Osteocyte (in vitro differentiated cells): Measurements from ENCODE around the gene RTN4R. TPM values are rescaled to one million over a fixed set of nuclear protein-coding genes. Genes with fewer than 3 reads are reported as not detected.

Experiments used
- DNase-seq: peaks from one replicate; pipeline ENCODE4 v3.0.0; 2021; ENCODE audit warnings: mixed read lengths; ENCODE audit not compliant: unreplicated experiment; ENCODE audit errors: extremely low spot score
- H3K27ac Mint-ChIP-seq: one replicate; pipeline ENCODE4 v1.8.0; 2021; ENCODE audit warnings: mild to moderate bottlenecking, mixed read lengths; ENCODE audit not compliant: unreplicated experiment
- H3K27me3 Mint-ChIP-seq: one replicate; pipeline ENCODE4 v1.8.0; 2021; ENCODE audit warnings: mixed read lengths; ENCODE audit not compliant: unreplicated experiment
- H3K36me3 Mint-ChIP-seq: one replicate; pipeline ENCODE4 v1.8.0; 2021; ENCODE audit warnings: mixed read lengths; ENCODE audit not compliant: unreplicated experiment
- H3K4me1 Mint-ChIP-seq: one replicate; pipeline ENCODE4 v1.8.0; 2021; ENCODE audit warnings: mixed read lengths; ENCODE audit not compliant: unreplicated experiment
- H3K4me3 Mint-ChIP-seq: one replicate; pipeline ENCODE4 v1.8.0; 2021; ENCODE audit warnings: mild to moderate bottlenecking, moderate library complexity, mixed read lengths; ENCODE audit not compliant: unreplicated experiment
- H3K9me3 Mint-ChIP-seq: one replicate; pipeline ENCODE4 v1.8.0; 2021; ENCODE audit warnings: mixed read lengths; ENCODE audit not compliant: unreplicated experiment
- CTCF ChIP-seq: fragments of 200-600 bp; sonication (generic); IDR thresholded peaks from 2 replicates; pipeline ENCODE4 v1.5.0; 2021; ENCODE audit warnings: antibody characterized with exemption, mild to moderate bottlenecking, moderate library complexity
- total RNA-seq: library from RNA; stranded (reverse); gene quantifications from 2 replicates; pipeline ENCODE4 v1.2.1, GENCODE V29; 2021

The RTN4R gene
- total RNA-seq, 1 donor from 2014 or later, result 1.5 TPM

- H3K27ac Mint-ChIP-seq, result no peak overlapping the region
- H3K9me3 Mint-ChIP-seq, result no peaks in the 10 kb centered on the region
- no peaks in the 10 kb centered on the region for H3K36me3 Mint-ChIP-seq
- H3K4me3 Mint-ChIP-seq, result no peak overlapping the region
- no peaks in the 10 kb centered on the region for H3K4me1 Mint-ChIP-seq
- peaks cover 8% of the 10 kb centered on the region for H3K27me3 Mint-ChIP-seq
- DNase-seq, result no peak
- no peak for TF ChIP-seq CTCF
These were observed 49.7 kb downstream of the RTN4R start for GRCh38 chr22:20218326-20218872.

- Mint-ChIP-seq H3K9me3 (no peaks in the 10 kb centered on the region), H3K4me1 (no peaks in the 10 kb centered on the region), H3K4me3 (no peak overlapping the region), H3K27me3 (peaks cover 8% of the 10 kb centered on the region), H3K36me3 (no peaks in the 10 kb centered on the region), H3K27ac (no peak overlapping the region)
- no peak for DNase-seq
- TF ChIP-seq CTCF, result no peak
These were observed 50.6 kb downstream of the RTN4R start for GRCh38 chr22:20217563-20217962.

- TF ChIP-seq CTCF, result no peak
- no peak overlapping the region for H3K27ac Mint-ChIP-seq
- H3K4me3 Mint-ChIP-seq, result no peak overlapping the region
- H3K27me3 Mint-ChIP-seq, result peaks cover 8% of the 10 kb centered on the region
- no peak for DNase-seq
- H3K9me3 Mint-ChIP-seq, result no peaks in the 10 kb centered on the region
- H3K36me3 Mint-ChIP-seq, result no peaks in the 10 kb centered on the region
- H3K4me1 Mint-ChIP-seq, result no peaks in the 10 kb centered on the region
These were observed 51.1 kb downstream of the RTN4R start for GRCh38 chr22:20216863-20217499.

GRCh38 chr22:20215742-20216141 is 52.4 kb downstream of the RTN4R start:
- TF ChIP-seq CTCF, result no peak
- H3K27ac Mint-ChIP-seq, result no peak overlapping the region
- DNase-seq, result no peak
- H3K9me3 Mint-ChIP-seq, result no peaks in the 10 kb centered on the region
- no peaks in the 10 kb centered on the region for H3K36me3 Mint-ChIP-seq
- peaks cover 8% of the 10 kb centered on the region for H3K27me3 Mint-ChIP-seq
- no peak overlapping the region for H3K4me3 Mint-ChIP-seq
- no peaks in the 10 kb centered on the region for H3K4me1 Mint-ChIP-seq

GRCh38 chr22:20214853-20215252 is 53.3 kb downstream of the RTN4R start:
- TF ChIP-seq CTCF, result no peak
- H3K27me3 Mint-ChIP-seq, result peaks cover 8% of the 10 kb centered on the region
- no peaks in the 10 kb centered on the region for H3K4me1 Mint-ChIP-seq
- no peak overlapping the region for H3K4me3 Mint-ChIP-seq
- no peaks in the 10 kb centered on the region for H3K9me3 Mint-ChIP-seq
- DNase-seq, result no peak
- no peak overlapping the region for H3K27ac Mint-ChIP-seq
- no peaks in the 10 kb centered on the region for H3K36me3 Mint-ChIP-seq
